DMS 273 treated with DMSO at 0.1 percent for 48 hours (cell line): ENCODE results near the gene C9orf50.
"Not testable (repeated sequence)": the region's sequence is repeated elsewhere in the genome, so short reads cannot be mapped to it uniquely, and the experiment has no call there.

Experiments
- DNase-seq: peaks from one replicate; lab custom pipeline; 2025; lab: John Stamatoyannopoulos, UW

The C9orf50 gene

DNA sequence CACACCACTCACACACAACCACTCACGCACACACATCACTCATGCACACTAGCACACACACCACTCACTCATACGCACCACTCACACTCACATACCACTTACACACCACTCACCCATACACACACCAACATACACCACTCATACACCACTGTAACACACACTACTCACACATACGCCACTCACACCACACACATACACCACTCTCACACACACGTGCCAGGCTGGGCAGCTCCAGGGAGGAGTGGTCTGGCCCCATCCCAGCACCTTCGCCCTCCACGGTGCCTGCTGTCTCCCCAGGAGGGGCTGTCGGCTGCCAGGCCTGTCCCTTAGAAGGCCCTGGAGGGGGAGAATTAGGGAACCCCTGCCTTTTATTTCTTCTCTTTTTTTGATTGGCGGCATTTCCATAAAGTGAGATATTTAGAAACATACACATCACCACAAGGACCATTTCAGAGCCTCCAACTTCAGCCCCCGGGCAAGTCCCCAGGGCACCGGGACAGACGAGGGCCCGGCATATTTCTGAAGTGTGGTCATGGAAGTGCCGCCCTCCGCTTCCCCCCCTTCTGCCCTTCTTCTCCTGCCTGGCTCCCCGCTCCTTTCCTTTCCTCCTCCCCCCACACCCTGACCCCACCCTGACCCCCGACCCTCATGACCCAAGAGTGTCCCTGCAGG is 27.3 kb upstream of the C9orf50 start:
- DNase-seq, result no peak

DNA sequence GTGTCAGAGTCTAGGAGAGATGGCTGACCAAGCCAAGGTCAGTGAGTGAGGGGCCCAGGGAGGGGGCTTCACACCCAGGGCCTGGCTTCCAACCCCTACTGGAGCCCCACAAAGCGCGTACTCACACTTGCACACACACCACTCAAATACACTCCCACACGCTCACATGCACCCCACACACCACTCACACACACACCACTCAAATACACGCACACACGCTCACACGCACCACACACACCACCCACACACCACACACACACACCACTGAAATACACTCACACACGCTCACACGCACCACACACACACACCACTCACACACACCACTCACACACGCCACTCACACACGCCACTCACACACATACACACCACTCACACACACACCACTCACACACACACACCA is 26.7 kb upstream of the C9orf50 start:
- no peak for DNase-seq

GRCh38 chr9:129646654-129647053 is 25.8 kb upstream of the C9orf50 start:
- no peak for DNase-seq

DNA sequence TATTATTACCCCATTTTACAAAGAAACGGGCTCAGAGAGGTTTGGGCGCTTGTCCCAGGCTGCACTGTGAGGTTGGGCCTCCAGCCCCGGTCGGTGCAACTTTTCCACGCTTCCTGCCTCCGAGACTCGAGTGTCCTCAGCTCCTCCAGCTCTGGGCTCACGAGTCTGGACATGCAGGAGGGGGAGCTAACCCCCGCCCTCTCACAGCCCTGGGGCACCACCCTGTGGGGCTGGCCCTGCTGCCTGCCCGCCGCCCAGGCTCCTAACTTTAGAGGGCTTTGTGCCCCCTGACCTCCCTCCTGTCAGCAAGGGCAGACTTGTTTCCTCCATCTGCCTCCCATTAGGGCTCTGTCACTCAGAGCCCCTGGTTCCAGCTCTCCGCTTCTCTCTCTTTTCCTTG is 25.4 kb upstream of the C9orf50 start:
- DNase-seq, result no peak

GRCh38 chr9:129644902-129645301 is 24.0 kb upstream of the C9orf50 start:
- no peak for DNase-seq

GRCh38 chr9:129644365-129644764 is 23.5 kb upstream of the C9orf50 start:
- DNase-seq, result no peak

GRCh38 chr9:129643706-129644105 is 22.8 kb upstream of the C9orf50 start:
- DNase-seq, result no peak

GRCh38 chr9:129641750-129642585 is 21.1 kb upstream of the C9orf50 start, which contains the start of gene ASB6:
ASB6 (minus strand) TSS chr9:129642151; CDS start chr9:129641999, 152 bp downstream.
- DNase-seq, result peak; percentile 72

- no peak for DNase-seq
Observed at GRCh38 chr9:129640871-129641749, 20.2 kb upstream of the C9orf50 start.

- no peak for DNase-seq
Observed at GRCh38 chr9:129640086-129640870, 19.4 kb upstream of the C9orf50 start.

DNA sequence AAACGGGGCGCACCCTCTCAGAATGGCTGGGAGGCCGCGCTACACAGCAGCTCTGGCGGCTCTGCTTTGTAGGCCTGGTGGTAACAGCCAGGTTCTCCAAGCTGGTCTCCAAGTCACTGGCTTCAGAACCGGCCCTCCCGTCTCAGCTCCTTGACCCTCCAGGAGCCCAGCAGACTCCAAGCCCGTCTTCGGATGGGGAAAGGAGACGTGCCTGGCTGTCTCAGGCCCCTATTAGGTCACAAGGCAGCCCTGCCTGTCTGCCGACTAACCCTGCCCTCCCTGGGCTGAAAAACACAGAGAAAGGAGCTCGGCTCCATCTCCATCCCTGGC is 18.8 kb upstream of the C9orf50 start:
- DNase-seq, result no peak

GRCh38 chr9:129639034-129639630 is 18.2 kb upstream of the C9orf50 start:
- DNase-seq, result no peak

- no peak for DNase-seq
Observed at GRCh38 chr9:129637673-129638439, 17.0 kb upstream of the C9orf50 start.

- DNase-seq, result no peak
Observed at GRCh38 chr9:129637102-129637501, 16.2 kb upstream of the C9orf50 start.

- DNase-seq, result not testable (repeated sequence)
Observed at GRCh38 chr9:129636343-129636742, 15.4 kb upstream of the C9orf50 start.

GRCh38 chr9:129635099-129636065 is 14.5 kb upstream of the C9orf50 start:
- no peak for DNase-seq

DNA sequence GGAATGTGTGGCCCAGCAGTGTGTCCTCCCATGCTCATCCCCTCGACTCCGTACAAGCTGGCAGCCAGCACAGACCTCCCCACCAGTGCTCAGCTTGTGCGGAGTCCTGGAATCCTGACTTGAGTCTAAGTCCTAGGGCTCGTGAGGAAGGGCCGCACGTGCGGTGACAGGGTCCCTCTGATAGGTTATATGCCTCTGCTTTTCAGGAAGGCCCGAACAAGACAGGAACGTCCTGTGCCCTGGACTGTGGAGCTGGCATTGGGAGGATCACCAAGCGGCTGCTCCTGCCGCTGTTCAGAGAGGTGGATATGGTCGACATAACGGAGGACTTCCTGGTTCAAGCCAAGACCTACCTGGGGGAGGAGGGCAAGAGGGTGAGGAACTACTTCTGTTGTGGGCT is 12.9 kb upstream of the C9orf50 start:
- DNase-seq, result no peak

GRCh38 chr9:129633207-129633606 is 12.3 kb upstream of the C9orf50 start:
- no peak for DNase-seq

DNA sequence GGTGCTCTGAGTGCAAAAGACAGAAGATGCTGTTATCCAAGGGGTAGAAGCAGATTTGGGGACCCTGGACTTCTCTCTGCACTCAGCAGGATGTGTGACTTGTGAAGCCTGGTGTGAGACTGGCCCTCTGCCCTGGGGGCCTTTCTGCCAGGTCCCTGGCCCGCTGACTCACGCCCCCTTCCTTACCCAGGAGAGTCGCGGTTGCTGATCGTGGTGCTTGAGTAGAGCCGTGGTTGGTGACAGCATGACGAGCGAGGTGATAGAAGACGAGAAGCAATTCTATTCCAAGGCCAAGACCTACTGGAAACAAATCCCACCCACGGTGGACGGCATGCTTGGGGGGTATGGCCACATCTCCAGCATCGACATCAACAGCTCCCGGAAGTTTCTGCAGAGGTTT is 11.6 kb upstream of the C9orf50 start:
- no peak for DNase-seq
